Activated CD8-positive, alpha-beta memory T cell treated with anti-CD3 and anti-CD28 coated beads for 1 hour (primary cell): Measurements from ENCODE around the gene POC1A.
A peak's percentile ranks its signal among the peaks of the same experiment; 100 is the strongest.

Experiments used
- DNase-seq, 2 donors: peaks; one replicate each; pipeline ENCODE4 v3.0.0-alpha.2; 2020; ENCODE audit warnings: low read depth in 1 of 2; ENCODE audit errors: extremely low read depth in 1 of 2

Gene POC1A

DNA sequence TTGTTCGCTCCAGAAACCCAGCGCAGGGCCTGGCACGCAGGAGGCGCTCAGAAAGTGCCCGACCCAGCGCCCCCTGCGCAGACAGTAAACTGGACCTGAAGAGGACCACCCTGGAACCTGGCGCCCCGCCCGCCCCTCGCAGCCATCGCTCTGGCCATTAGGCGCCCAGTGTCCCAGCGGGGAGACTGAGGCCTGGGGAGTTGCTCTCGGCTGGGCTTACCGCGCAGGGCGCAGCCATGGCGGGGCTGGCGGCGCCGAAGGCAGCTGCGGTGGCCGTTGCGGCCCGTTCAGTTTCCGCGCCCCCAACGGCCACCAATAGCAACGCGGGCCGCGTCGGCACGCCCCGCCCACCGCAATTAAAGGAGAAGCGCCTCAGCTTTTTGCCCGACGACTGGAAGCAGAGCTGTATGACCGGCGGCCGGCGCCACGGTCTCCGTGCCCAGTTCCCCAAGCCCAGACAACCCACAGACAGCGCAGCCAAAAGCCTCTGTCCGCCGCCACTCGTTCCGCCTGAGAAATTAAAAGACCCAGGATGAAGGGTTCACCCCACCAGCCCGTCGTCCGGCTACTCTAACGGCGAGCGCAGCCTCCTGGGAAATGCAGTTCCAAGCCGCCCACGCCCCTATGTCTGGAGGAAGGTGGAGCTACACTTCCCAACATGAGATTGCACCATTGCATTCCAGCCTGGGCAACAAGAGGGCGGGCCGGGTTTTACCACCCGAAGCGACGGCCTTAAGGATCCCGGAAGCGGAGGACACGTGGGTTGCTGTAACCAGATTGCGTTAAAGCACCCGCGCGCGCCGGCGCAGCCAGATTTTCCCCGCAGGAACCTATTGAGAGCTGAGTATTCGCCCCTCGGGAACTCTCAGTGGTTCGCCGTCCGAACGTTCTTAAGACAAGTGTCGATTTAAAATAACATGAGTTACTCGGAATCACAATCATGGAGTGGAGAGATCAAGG lies at the start of gene POC1A:
POC1A (minus strand) TSS at position 289 of the 960 bp plus-strand sequence; CDS start at position 238, 51 bp downstream.
- peak; percentile 65 to 77 for DNase-seq

DNA sequence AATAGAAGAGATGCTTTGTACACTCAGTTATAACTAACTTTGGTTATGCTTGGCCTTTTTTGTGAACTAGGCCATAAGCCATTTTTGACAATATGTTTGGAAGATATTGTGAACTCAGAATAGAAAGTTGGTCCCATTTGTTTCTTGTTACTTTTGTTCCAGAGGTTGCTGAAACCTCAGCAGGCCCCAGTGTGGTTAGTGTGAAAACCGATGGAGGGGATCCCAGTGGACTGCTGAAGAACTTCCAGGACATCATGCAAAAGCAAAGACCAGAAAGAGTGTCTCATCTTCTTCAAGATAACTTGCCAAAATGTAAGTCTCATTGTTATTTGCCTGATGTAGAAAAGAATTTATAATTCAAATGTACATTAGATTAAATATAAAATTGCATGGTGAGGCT lies 49.5 kb upstream of the POC1A start:
- DNase-seq, result no peak

DNA sequence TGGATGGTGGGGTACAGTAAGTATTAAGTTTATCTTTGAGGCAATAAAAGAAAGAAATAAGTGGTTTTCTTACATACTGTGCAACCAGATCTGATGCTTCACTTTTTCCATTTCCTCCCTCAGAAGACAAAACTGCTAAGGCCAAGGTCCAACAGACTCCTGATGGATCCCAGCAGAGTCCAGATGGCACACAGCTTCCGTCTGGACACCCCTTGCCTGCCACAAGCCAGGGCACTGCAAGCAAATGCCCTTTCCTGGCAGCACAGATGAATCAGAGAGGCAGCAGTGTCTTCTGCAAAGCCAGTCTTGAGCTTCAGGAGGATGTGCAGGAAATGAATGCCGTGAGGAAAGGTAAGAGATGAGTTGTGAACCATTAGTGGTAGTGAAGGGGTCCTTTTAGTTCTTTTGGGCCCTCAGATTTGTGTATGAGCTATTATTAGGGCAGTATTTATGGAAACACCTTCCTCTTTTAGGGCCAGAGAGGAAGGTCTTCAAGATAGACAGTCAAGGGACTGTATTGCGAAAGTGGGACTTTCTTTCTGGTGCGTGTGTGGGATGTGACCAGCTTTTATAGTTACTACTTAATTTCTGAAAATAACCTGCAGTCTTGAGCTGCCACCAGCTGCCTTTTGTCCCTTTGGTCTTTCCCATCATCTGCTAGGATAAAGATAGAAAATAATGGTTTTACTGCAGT lies 48.3 kb upstream of the POC1A start:
- DNase-seq, result no peak

DNA sequence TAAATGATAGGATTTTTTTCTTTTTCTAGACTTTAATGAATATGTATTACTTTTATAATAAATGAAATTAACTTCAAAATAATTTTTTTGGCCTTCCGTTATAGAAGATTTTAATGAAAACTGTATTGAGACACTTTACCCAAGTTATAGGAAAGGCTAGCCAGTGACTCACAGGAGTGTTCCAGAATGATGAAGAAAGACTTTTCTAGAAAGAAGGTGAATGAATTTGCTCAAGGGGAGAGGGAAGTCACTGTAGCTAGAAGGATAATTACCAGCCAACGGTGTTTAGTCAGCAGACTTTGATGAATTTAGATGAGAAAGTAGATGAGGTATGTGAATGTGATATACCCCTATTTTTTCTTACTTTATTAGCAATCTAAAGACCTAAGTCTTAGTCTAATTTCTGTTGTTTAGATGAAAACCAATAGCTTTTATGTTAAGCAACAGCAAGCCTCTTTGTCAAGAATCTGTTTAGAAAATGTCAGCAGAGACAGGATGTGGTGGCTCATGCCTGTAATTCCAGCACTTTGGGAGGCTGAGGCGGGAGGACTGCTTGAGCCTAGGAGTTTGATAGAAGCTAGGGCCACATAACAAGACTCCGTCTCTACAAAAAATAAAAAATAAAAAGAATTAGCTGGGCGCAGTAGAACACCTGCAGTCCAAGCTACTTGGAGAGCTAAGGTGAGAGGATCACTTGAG lies 46.9 kb upstream of the POC1A start:
- no peak for DNase-seq

DNA sequence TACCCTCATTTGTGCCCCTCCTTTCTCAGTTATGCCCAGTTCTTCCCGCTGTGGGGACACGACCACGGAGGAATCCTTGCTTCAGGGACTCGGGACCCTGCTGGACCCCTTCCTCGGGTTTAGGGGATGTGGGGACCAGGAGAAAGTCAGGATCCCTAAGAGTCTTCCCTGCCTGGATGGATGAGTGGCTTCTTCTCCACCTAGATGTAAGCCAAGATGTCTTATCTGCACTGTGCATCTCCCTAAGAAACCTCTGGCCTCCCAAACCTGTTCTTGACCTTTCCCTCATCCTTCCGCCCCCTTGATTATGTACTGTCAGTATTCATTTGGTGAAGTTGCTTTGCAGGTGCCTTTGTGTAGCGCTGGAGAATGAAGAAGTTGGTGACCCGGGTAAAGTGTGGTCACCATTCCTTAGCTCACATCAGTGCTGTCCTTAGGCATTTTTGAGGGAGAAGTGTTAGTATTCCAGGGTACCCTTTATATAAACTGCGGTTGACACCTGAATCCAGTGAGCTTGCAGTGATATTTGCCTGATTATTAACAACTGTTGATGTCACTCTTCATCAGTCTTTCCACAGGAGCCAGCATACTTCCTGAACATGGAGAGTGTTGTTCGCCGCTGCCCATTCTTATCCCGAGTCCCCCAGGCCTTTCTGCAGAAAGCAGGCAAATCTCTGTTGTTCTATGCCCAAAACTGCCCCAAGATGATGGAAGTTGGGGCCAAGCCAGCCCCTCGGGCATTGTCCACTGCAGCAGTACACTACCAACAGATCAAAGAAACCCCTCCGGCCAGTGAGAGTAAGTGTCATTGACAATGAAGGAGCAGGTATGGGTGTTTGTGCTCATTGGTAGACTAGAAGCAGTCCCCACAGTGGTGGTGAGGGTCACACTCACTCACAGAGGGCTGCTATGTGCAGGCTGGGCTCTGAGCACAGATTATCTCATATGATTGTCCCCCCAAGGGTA lies 44.7 kb upstream of the POC1A start:
- no peak for DNase-seq

DNA sequence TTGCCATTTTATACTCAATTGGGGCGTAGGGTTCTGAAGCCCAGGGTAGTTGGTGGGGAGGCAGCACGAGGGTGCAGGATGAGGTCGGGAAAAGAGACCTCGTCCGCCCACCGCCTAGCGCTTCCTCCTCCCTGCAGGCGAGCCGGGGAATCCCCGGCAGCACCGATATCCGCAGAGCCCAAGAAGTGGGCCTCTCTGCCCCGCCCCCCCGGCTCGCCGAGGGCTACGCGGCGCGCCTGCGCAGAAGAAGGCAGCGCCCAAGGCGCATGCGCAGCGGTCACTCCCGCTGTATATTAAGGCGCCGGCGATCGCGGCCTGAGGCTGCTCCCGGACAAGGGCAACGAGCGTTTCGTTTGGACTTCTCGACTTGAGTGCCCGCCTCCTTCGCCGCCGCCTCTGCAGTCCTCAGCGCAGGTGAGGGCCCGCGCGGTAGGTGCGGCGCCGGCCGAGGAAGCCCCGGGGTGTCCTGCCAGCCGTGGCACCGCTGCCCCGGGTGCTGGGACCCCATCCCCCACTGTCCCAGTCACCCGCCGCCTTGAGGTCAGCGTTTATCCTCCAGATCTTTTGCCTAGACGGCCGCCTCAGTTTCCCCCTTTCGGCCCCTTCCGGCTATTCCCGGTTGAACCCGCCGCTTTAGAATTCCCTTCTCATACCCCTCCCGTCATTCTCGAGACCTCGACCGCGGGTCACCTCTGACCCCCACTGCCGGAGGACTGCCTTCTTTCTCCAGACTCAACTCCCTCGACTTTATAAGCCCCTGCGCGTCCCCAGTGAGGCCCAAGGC lies 43.8 kb upstream of the POC1A start, which contains the start of gene ALAS1:
ALAS1 (plus strand) TSS at position 319 of the 784 bp plus-strand sequence. CDS start 1,082 bp downstream, outside the sequence.
- DNase-seq, result peak; percentile 70 to 92

DNA sequence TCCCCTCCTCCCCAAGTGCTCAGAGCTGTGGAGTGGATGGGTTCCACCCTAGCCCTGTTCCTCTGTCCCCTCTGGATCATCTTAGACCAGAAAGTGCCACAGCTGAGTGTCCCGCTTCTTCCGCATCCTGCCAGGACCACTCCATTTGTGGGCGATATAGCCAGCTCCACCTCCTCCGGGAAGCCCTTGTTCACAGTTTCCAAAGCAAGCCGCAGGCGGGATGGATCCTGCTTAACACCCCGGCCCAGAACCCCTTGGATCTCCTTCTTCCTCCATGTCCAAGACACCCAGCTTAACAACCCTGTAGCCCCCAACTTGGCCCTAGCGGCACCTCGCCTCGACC lies 43.2 kb upstream of the POC1A start:
- no peak for DNase-seq

DNA sequence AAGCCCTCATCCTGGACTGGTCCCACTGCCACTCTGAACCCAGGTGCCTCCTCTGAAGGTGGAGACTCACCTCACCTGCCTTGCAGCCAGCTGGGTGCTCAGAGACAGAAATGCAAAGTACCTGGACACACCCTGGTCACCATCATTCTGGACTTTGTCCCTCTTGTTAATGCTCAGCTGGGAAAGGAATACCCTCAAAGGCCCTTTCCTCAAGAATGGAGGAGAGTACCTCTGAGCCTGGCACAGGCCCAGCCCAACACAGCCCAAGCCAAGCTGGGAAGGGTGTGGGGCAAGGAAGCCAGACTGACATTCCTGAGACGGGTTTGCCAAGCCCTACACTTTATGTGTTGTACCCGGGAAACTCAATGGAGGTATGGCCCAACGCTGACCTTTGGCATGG lies 42.8 kb upstream of the POC1A start:
- DNase-seq, result no peak

DNA sequence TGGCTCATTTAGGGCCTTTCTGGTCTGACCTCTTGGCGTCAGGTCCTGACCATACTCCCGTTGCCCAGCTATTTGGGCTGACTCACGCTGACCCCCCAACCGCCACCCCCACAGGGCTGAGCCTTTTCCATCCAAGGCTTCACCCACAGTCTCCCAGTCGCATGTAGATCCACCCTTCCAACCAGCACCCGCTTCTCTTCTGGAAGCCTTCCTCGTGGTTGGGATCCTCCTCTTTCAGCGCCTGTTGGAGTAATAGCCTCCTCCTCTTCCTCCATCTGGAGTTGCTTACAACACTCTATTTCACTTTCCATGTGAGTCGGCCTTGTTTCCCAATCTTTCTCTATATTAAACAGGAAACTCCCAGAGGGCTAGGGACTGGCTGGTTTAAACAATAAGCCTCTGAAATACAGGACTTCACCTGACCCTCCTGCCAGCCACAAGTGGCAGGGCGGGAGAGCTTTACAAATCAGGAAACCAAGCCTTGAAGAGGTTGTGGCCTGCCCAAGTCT lies 41.7 kb upstream of the POC1A start:
- DNase-seq, result no peak

DNA sequence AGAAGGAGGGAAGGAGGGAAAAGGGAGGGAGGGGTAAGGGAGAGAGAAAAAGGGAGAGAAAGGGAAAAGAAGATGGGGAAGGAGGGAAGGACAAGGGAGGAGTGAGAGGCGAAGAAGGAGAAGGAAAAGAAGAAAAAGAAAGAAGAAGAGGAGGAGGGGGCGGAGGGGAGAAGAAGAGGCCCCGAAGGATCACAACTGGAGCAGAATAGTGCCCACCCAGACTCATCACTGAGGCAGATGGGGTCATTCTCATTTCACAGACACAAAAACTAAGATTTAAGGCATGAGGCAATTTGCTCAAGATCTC lies 41.0 kb upstream of the POC1A start:
- DNase-seq, result no peak

DNA sequence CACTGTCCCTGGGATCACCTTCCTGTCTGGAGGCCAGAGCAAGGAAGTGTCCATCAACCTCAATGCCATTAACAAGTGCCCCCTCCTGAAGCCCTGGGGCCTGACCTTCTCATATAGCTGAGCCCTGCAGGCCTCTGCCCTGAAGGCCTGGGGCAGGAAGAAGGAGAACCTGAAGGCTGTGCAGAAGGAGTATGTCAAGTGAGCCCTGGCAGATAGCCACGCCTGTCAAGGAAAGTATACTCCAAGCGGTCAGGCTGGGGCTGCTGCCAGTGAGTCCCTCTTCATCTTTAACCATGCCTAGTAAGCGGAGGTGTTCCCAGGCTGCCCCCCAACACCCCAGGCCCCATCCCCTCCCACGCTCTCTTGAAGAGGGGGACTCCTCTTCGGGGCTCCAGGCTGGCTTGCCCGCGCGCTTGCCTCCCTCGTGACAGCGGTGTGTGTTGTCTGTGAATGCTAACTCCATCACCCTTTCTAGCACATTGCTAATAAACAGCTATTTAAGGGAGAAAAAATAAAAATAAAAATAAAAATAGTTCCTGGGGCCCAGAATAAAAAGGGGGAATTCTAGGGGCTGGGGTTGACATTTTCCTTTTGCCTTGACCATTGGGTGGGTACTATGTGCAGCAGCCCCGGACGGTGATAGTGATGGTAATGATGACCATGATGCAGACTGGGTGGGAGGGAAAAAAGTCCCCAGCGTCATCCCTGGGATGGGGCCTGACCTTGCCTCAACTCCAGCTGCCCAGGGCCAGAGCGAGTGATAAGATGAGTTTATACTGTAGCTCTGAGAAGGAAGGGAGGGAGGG lies 40.5 kb upstream of the POC1A start:
- no peak for DNase-seq

DNA sequence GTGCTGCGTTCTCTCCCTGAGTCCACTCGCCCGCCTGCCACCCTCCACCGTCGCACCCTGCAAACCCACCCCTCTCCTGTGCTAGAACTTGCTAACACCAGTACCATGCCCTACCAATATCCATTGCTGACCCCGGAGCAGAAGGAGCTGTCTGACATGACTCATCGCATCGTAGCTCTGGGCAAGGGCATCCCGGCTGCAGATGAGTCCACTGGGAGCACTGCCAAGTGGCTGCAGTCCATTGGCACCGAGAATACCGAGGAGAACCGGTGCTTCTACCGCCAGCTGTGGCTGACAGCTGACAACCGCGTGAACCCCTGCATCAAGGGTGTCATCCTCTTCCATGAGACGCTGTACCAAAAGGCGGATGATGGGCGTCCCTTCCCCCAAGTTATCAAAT lies 38.8 kb upstream of the POC1A start:
- no peak for DNase-seq

DNA sequence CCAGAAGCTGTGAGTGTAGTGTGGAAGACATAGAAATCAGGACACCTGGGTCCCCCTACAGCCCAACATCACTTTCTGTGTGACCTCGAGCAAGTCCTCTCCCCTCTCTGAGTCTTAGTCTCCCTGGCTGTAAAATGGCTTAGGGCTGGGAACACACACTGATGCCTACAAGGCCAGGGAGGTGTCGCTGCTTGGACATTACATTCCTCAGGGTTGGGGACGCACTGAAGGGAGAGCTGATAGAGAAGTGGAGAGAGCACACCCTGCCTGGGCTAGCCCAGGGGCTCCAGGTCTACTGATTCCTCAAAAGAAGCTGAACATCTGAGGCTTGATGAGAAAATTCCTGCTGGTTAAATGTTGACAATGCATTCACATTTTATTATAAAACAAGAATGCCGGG lies 37.4 kb upstream of the POC1A start:
- DNase-seq, result no peak

DNA sequence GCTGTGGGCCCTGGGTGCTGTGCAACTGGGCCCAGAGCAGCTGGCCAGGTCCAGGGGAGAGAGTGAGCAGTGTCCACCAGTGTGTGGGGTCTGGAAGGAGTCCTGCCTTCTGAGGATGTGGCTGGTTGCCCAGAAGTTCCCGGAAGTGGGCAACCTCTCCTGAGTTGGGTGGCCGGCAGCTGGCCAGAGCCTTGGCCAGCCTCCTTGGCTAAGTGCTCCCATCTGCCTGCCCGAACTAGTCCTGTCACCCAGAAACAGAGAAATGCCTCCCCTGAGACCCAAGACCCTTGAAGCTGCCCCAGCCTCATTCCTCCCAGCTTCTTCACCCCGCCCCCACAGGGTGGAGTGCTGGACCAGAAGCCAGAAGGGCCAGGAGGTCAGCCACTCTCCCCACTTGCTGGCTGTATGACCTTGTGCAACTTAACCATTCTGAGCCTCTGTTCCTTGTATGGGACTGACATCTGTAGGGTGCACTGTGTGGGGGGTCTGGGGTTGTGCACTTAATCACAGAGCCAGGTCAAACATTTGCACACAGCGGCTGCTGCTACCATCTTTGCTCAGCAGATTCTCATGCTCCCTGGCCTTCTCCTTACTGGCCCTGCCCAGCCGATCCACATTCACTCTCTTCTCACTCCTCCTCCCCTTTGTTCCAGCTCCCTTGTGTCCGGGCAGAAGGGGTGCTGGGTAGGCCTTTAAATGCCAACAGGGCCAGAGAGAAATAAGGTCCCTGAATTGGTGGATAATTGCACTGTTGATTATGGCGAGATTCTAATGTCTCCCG lies 36.3 kb upstream of the POC1A start:
- no peak for DNase-seq

DNA sequence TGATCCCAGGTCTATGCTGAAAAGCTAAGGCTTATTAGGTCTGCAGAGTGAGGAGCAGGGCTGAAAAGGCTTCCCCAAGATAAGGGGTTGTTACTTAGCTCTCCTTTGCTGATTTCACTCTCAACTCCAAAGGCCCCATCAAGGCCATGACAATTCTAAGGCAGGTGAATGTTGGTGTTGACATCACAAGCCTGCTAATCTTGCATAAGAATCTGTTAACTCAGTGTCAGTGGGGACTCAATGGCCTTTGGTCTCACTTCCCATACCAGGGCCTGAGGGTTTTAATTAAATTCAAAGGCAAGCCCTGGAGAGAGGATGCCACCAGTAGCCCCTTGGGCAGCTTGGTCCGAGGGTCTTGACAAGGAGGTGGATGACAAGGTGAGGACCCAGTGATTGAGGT lies 34.3 kb upstream of the POC1A start:
- no peak for DNase-seq

DNA sequence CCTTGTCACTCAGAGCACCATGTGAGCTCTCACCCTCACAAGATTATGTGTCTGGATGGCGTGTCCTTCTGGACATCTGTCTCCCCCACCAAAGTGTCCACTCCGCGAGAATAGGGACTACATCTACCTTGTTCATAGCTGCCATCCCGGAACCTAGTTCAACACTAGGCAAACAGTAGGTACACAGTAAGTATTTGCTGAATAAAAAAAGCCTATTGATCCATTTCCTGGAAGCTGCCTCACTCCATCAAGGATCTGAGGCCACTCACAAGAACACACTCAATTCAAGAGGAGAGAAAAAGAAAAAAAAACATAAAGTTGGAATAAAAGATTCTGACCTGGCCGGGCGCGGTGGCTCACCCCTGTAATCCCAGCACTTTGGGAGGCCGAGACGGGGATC lies 32.5 kb upstream of the POC1A start:
- DNase-seq, result no peak

DNA sequence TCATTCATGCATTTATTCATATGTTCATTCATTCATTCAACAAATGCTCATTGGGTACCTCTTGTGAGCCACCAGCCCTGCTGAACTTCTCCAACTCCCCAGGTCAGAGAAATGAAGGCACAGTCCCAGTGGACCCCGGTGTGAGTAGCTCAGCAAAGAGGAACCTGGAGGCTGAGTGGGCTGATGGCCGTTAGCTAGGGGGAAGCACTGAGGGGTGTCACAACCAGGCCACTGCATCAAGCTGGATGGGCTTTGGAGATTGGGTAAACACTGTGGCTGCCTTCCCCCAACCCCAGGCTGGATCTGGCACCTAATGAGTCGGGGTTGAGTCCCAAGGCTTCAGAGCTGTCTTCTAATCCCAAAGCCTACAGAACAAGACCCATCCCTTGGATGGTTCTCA lies 31.6 kb upstream of the POC1A start:
- DNase-seq, result no peak

DNA sequence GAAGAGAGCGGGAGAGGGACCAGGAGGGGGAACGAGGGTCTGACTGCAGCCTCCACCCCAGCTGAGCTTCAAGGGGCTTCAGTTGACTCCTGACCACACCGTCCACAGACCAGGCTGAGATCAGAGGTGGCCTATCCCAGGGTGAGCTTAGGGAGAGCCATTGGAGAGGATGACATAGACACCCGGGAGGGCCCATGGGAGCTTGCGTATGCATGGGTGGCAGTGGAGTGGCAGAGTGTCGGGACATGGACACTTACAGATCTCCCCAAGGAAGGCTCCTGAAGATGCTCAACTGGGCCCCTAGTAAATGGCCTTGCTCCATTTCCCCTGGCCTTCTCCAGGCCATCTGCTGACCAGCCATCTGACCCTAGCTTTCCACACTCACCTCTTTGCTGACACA lies 31.1 kb upstream of the POC1A start:
- no peak for DNase-seq
